WI38 (cell line): ENCODE results near the gene CMPK2.

Source experiments
- H3K4me3 ChIP-seq: 2 replicates; pipeline ENCODE4 v1.5.1; 2011; ENCODE audit warnings: low read depth, mild to moderate bottlenecking, control low read depth, low read length
- TF ChIP-seq, protein P1 (sequence below): IDR thresholded peaks from 2 replicates; pipeline ENCODE4 v1.5.1; 2012; ENCODE audit warnings: low read depth, mild to moderate bottlenecking, control low read depth, low read length

Gene CMPK2

DNA sequence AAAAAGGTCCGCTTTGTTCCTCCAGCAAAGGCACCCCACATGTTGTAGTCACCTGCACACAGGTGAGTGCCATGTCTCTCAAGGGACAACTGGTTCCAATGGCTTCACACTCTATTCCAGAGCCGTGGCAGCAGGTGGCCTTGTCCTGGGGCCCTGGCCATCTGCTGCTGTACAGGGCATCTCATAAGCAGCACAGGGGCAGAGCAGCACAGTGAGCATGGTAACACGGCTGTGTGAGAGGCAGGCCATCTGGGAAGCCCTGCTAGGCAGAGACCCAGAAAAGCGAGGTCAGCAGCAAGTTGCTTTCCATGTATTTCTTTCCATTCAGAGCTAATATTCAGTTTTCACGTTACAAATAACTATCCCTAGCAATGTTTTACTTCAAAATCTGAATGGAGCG, 54.7 kb downstream of the CMPK2 start:
- H3K4me3 ChIP-seq: no peak overlapping the region
- TF ChIP-seq, protein P1, sequence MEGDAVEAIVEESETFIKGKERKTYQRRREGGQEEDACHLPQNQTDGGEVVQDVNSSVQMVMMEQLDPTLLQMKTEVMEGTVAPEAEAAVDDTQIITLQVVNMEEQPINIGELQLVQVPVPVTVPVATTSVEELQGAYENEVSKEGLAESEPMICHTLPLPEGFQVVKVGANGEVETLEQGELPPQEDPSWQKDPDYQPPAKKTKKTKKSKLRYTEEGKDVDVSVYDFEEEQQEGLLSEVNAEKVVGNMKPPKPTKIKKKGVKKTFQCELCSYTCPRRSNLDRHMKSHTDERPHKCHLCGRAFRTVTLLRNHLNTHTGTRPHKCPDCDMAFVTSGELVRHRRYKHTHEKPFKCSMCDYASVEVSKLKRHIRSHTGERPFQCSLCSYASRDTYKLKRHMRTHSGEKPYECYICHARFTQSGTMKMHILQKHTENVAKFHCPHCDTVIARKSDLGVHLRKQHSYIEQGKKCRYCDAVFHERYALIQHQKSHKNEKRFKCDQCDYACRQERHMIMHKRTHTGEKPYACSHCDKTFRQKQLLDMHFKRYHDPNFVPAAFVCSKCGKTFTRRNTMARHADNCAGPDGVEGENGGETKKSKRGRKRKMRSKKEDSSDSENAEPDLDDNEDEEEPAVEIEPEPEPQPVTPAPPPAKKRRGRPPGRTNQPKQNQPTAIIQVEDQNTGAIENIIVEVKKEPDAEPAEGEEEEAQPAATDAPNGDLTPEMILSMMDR: no peak

DNA sequence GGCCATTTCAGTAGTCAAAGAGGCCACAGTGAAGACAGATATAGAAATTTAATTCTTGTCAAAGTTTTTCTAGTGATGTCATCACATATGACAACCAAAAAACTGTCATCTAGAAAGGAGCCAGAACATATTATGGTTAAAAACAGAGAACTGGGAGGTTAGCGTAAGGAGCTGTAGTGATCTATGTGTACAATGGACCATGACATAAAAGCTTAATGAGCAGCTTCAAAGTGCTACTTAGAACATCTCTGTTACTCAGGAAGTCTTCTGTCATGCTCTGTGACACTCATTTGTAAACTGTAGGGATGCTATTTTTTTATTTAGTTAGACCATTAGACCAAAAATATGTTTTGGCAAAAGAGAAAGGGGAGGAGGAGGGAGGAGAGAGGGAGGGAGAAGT, 57.3 kb downstream of the CMPK2 start:
- TF ChIP-seq, protein P1: no peak
- H3K4me3 ChIP-seq: no peak overlapping the region

DNA sequence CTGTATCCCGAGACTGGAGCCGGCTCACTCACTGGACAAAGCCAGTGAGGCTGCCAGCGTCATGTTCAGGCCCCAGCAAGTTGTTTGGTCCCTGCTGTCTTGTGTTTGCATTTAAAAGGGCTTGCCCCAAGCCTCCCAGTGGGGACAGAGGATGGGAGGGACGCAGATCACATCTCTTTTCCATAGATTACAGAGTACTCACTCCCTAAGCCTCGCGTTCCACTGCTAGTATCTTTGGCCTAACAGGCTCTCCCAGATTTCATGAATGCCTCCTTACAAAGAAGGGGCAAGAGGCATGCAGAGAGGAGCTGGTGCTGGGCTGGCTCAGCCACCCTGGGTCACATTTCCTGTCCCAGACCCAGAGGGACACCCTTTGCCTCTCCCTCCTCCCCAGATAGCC, 59.1 kb downstream of the CMPK2 start:
- no peak overlapping the region for H3K4me3 ChIP-seq
- TF ChIP-seq, protein P1: no peak

DNA sequence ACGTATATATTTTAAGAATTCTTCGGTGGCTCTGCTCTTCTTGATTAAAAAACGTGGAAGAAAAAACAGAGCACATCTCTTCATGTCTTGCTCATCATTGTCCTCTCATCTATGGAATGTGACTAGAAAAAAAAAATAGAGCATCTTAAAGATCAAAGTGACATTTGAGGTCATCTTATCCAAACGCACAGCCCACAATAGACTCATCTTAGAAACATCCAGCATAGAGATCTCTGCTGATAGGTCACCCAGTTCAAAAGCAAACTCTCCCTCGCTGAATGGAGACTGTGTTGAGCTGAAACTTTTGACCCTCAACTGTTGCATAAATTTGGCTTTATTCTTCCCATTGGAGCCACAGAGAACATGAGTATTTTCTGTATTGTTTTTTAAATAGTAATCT, 65.2 kb downstream of the CMPK2 start:
- H3K4me3 ChIP-seq: no peak overlapping the region

More for the DNA sequence above, 65.2 kb downstream of the CMPK2 start:
- TF ChIP-seq, protein P1: no peak
